Measurements from ENCODE around the gene PIAS1. TPM values are rescaled to one million over a fixed set of nuclear protein-coding genes. Genes with fewer than 3 reads are reported as not detected.

The PIAS1 gene
- total RNA-seq, 6 donors from 2014 or later: 44.7 to 114 (median 64.3) TPM

DNA sequence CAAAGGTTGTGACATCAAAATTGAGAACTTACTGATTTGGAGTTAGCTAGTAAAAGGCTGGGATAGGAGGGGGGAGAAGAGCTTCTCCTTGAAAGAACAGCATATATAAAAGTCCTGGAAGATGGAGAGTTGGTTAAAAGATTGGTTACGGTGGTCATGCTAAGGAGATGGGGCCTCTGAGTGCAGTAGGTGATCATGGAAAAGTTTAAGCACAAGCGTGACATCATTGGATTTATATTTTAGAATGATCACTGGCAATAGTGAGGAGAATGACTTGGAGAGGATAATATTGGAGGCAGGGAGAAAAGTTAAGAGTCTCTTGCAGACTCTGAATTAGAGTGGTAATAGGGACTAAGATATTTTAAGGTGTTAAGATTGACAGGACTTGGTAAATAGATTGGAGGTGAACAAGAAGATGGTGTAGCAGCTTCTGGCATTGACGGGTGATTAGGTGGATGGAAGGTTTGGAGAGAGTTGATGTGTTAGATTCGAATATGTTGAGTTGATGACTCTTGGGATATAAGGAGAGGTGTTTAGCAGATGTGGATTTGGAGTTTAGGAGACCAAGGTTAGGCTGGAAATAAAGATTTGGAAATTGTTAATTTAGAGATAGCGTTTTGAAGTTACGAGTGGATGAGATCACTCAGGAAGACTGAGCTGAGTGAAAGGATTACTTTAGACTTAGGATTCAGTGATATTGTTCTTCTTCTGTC lies 19.6 kb downstream of the PIAS1 start:
- H3K27me3 ChIP-seq: no peaks in the 10 kb centered on the region
- H3K27ac ChIP-seq: no peak overlapping the region
- no peaks in the 10 kb centered on the region for H3K9me3 ChIP-seq
- H3K36me3 ChIP-seq: no peaks in the 10 kb centered on the region
- ATAC-seq (ENCODE audit: low FRiP score in 2 of 2) (no peak), DNase-seq (no peak)
- TF ChIP-seq POLR2A (IDR thresholded peaks at IDR 0.05): no peak
- TF ChIP-seq EP300 (IDR thresholded peaks at IDR 0.05): no peak
- no peak for TF ChIP-seq CTCF (IDR thresholded peaks at IDR 0.05)
- no peak for TF ChIP-seq POLR2AphosphoS5 (IDR thresholded peaks at IDR 0.05)
- peaks cover 4 to 38% (median 14%) of the 10 kb centered on the region in 4 donors for H3K4me1 ChIP-seq
- no peak overlapping the region for H3K4me3 ChIP-seq
- WGBS, 2 donors: 88 to 92% methylated on average over 6 of the region's 6 CpGs

DNA sequence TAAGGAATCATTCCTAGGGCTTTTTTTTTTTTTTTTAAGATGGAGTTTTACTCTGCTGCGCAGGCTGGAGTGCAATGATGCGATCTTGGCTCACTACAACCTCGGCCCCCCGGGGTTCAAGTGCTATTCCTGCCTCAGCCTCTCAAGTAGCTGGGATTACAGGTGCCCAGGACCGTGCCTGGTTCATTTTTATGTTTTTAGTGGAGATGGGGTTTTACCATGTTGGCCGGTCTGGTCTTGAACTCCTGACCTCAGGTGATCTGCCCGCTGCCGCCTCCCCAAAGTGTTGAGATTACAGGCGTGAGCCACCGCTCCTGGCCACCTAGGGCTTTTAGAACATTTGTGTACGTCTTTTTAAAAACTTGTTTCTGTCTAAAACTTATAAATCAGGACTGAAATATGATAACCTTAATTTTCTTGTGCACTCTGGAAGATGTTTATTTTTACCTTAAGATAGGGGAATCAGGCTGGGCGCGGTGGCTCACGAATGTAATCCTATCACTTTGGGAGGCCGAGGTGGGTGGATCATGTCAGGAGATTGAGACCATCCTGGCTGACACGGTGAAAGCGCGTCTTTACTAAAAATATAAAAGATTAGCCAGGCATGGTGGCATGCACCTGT lies 21.8 kb downstream of the PIAS1 start:
- no peak overlapping the region for H3K27ac ChIP-seq
- ATAC-seq (ENCODE audit: low FRiP score in 2 of 2) (no peak), DNase-seq (no peak)
- WGBS, 2 donors: 90 to 97% methylated on average over 18 of the region's 18 CpGs
- no peak overlapping the region for H3K4me3 ChIP-seq
- no peaks in the 10 kb centered on the region for H3K27me3 ChIP-seq
- H3K36me3 ChIP-seq: no peaks in the 10 kb centered on the region
- TF ChIP-seq CTCF (IDR thresholded peaks at IDR 0.05): no peak
- TF ChIP-seq EP300 (IDR thresholded peaks at IDR 0.05): no peak
- TF ChIP-seq POLR2AphosphoS5 (IDR thresholded peaks at IDR 0.05): no peak
- no peak for TF ChIP-seq POLR2A (IDR thresholded peaks at IDR 0.05)
- H3K9me3 ChIP-seq: no peaks in the 10 kb centered on the region
- H3K4me1 ChIP-seq: peaks cover 2 to 37% (median 23%) of the 10 kb centered on the region in 4 donors

GRCh38 chr15:68078365-68078764 lies 24.2 kb downstream of the PIAS1 start:
- Histone ChIP-seq H3K4me3 (no peak overlapping the region), H3K4me1 (peaks cover 24 to 59% (median 46%) of the 10 kb centered on the region in 4 donors), H3K27me3 (no peaks in the 10 kb centered on the region), H3K9me3 (no peaks in the 10 kb centered on the region), H3K36me3 (no peaks in the 10 kb centered on the region), H3K27ac (no peak overlapping the region)
- WGBS, 2 donors: 43 to 69% methylated on average over 3 of the region's 3 CpGs
- no peak for DNase-seq
- no peak for ATAC-seq (ENCODE audit: low FRiP score in 2 of 2)
- no peak for TF ChIP-seq POLR2A (IDR thresholded peaks at IDR 0.05)
- TF ChIP-seq EP300 (IDR thresholded peaks at IDR 0.05): no peak
- no peak for TF ChIP-seq POLR2AphosphoS5 (IDR thresholded peaks at IDR 0.05)
- TF ChIP-seq CTCF (IDR thresholded peaks at IDR 0.05): no peak

DNA sequence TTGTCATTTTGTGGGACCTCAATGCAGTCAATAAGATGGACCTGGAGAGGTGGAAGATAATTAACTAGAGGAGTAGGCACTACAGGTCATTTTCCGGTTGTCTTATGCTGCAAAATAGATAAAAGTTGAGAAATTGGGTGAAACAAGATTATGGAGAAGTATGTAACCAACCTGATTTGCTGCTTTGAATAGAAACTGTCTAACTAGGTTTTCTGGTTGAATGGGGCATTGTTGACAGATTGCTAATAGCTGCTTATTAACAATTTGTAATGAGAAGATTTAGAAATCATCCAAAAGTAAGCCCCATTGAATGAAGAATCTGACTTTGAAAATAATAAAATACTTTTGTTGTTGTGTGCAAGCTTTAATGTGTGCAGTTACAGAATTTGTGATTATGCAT lies 26.2 kb downstream of the PIAS1 start:
- 50 to 62% methylated on average over 1 of the region's 1 CpG for WGBS, 2 donors
- Histone ChIP-seq H3K27ac (no peak overlapping the region), H3K36me3 (no peaks in the 10 kb centered on the region), H3K4me1 (peaks cover 27 to 76% (median 61%) of the 10 kb centered on the region in 4 donors), H3K9me3 (no peaks in the 10 kb centered on the region), H3K4me3 (no peak overlapping the region), H3K27me3 (no peaks in the 10 kb centered on the region)
- DNase-seq (no peak), ATAC-seq (ENCODE audit: low FRiP score in 2 of 2) (no peak)
- TF ChIP-seq POLR2AphosphoS5 (IDR thresholded peaks at IDR 0.05): no peak
- TF ChIP-seq CTCF (IDR thresholded peaks at IDR 0.05): no peak
- no peak for TF ChIP-seq POLR2A (IDR thresholded peaks at IDR 0.05)
- TF ChIP-seq EP300 (IDR thresholded peaks at IDR 0.05): no peak
